Dermis blood vessel endothelial cell (primary cell): ENCODE data around the gene ROBO2. TPM values are rescaled to one million over a fixed set of nuclear protein-coding genes. Genes with fewer than 3 reads are reported as not detected.
A peak's percentile ranks its signal among the peaks of the same experiment; 100 is the strongest.

Source experiments
- DNase-seq: peaks from one replicate; pipeline ENCODE4 v3.0.0; 2010
- total RNA-seq: library from RNA; depleted of rRNA; stranded (reverse); fragments of >200 nt; gene quantifications from 2 replicates; pipeline ENCODE4 v1.2.3, GENCODE V29; 2014

The ROBO2 gene
- total RNA-seq, 1 donor from 2014 or later, result not detected

GRCh38 chr3:77125966-77126365, 86.1 kb downstream of the ROBO2 start:
- no peak for DNase-seq

- DNase-seq, result no peak
Observed at GRCh38 chr3:77134769-77135168, 94.9 kb downstream of the ROBO2 start.

- no peak for DNase-seq
Observed at GRCh38 chr3:77137559-77137958, 97.7 kb downstream of the ROBO2 start.

GRCh38 chr3:77139624-77140023, 99.7 kb downstream of the ROBO2 start:
- no peak for DNase-seq

GRCh38 chr3:77141423-77141822, 101.5 kb downstream of the ROBO2 start:
- DNase-seq, result no peak

GRCh38 chr3:77142578-77142977, 102.7 kb downstream of the ROBO2 start:
- no peak for DNase-seq

GRCh38 chr3:77146004-77146403, 106.1 kb downstream of the ROBO2 start:
- DNase-seq, result no peak

- DNase-seq, result peak; percentile 5
Observed at GRCh38 chr3:77147836-77148578, 108.1 kb downstream of the ROBO2 start.

- DNase-seq, result no peak
Observed at GRCh38 chr3:77149382-77149781, 109.5 kb downstream of the ROBO2 start.

GRCh38 chr3:77150028-77150427, 110.1 kb downstream of the ROBO2 start:
- no peak for DNase-seq

GRCh38 chr3:77150759-77151158, 110.9 kb downstream of the ROBO2 start:
- no peak for DNase-seq

GRCh38 chr3:77158730-77159581, 119.1 kb downstream of the ROBO2 start:
- no peak for DNase-seq

- DNase-seq, result no peak
Observed at GRCh38 chr3:77160931-77161497, 121.1 kb downstream of the ROBO2 start.

GRCh38 chr3:77169823-77170222, 129.9 kb downstream of the ROBO2 start:
- DNase-seq, result no peak

- no peak for DNase-seq
Observed at GRCh38 chr3:77171026-77171425, 131.1 kb downstream of the ROBO2 start.

GRCh38 chr3:77179762-77180161, 139.9 kb downstream of the ROBO2 start:
- no peak for DNase-seq

GRCh38 chr3:77182341-77182740, 142.4 kb downstream of the ROBO2 start:
- DNase-seq, result no peak

- DNase-seq, result no peak
Observed at GRCh38 chr3:77186319-77186718, 146.4 kb downstream of the ROBO2 start.

- DNase-seq, result peak; percentile 9
Observed at GRCh38 chr3:77186728-77187127, 146.8 kb downstream of the ROBO2 start.

GRCh38 chr3:77188210-77188609, 148.3 kb downstream of the ROBO2 start:
- DNase-seq, result no peak

- DNase-seq, result no peak
Observed at GRCh38 chr3:77189258-77189657, 149.4 kb downstream of the ROBO2 start.

- DNase-seq, result no peak
Observed at GRCh38 chr3:77189684-77190083, 149.8 kb downstream of the ROBO2 start.

GRCh38 chr3:77190374-77190773, 150.5 kb downstream of the ROBO2 start:
- no peak for DNase-seq

GRCh38 chr3:77191014-77191413, 151.1 kb downstream of the ROBO2 start:
- DNase-seq, result no peak
